HL-60/S4 treated with phorbol 12-myristate 13-acetate at 8.2 ng/mL for 4 days and 3 days (cell line): Measurements from ENCODE around the gene CYP21A2.

ENCODE experiments used
- in situ Hi-C: fragments of 300-500 bp; cut with MboI; formaldehyde crosslinking; loops from 2 replicates; pipeline ENCODE4 v1.15.0; 2022; ENCODE audit warnings: low sequenced_read_pairs

CYP21A2 gene

GRCh38 chr6:32081168-32081990, 43.2 kb downstream of the CYP21A2 start:
- in situ Hi-C loops: no loop called here

- in situ Hi-C loops: no loop called here
These were observed 44.3 kb downstream of the CYP21A2 start for GRCh38 chr6:32082478-32082877.

GRCh38 chr6:32082935-32083334, 44.7 kb downstream of the CYP21A2 start:
- in situ Hi-C loops: no loop called here

- in situ Hi-C loops: no loop called here
These were observed 45.9 kb downstream of the CYP21A2 start for GRCh38 chr6:32083812-32084768.

GRCh38 chr6:32084780-32085179, 46.6 kb downstream of the CYP21A2 start:
- in situ Hi-C loops: no loop called here

GRCh38 chr6:32085759-32086459, 47.7 kb downstream of the CYP21A2 start:
- in situ Hi-C loops: no loop called here

GRCh38 chr6:32086661-32087573, 48.7 kb downstream of the CYP21A2 start:
- in situ Hi-C loops: no loop called here

- in situ Hi-C loops: no loop called here
These were observed 49.6 kb downstream of the CYP21A2 start for GRCh38 chr6:32087574-32088486.

GRCh38 chr6:32088487-32089049, 50.4 kb downstream of the CYP21A2 start:
- in situ Hi-C loops: no loop called here

- in situ Hi-C loops: no loop called here
These were observed 51.0 kb downstream of the CYP21A2 start for GRCh38 chr6:32089082-32089828.
